Keratinocyte (primary cell): ENCODE measurements around the gene COA5.

Experiments
- EZH2 ChIP-seq: IDR thresholded peaks from one replicate; pipeline ENCODE4 v1.6.1; 2012; ENCODE audit warnings: inconsistent platforms, mild to moderate bottlenecking, low read length, moderate library complexity
- TF ChIP-seq, protein P1 (sequence below), 3 experiments: IDR thresholded peaks in 1 of 3; conservative IDR thresholded peaks in 1 of 3; optimal IDR thresholded peaks in 1 of 3; 2 replicates in 2 of 3; 3 replicates in 1 of 3; pipeline versions ENCODE3 to v1.5.1; 2011; ENCODE audit warnings: low read length in 3 of 3, mild to moderate bottlenecking in 3 of 3, moderate library complexity in 2 of 3, control low read depth in 1 of 3, inconsistent platforms in 1 of 3; ENCODE audit not compliant: insufficient read depth in 2 of 3; ENCODE audit errors: extremely low read depth in 1 of 3

DNA sequence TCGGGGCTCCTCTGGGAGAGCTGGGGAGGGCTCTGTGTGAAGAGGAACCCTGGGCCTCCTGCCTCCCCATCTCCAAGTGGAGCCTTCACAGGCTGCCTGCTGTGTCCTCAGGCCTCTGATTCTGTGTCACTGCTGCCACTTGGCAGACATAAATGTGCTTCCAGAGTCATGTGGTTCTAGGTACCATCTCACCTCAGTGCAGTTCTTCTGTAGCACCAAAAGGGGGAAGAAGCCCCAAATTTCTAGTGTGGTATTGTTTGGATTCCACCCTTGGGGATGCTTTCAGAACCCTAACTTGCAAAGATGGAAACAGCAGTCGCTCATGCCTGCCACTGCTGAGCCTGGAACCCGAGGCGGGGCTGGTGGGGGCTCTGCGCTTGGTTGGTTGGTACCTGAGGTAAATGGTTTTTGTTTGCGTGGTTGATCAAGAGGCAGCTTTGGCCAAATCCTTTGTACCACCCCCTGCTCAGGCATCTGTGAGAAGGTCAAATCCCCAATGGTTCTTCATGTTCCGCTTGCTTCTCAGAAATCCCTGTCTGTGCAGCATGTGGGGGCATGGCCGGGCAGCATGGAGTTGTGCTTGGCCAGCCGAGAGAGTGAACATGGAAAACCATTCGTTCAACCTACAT lies 27.5 kb downstream of the COA5 start:
- TF ChIP-seq, protein P1, sequence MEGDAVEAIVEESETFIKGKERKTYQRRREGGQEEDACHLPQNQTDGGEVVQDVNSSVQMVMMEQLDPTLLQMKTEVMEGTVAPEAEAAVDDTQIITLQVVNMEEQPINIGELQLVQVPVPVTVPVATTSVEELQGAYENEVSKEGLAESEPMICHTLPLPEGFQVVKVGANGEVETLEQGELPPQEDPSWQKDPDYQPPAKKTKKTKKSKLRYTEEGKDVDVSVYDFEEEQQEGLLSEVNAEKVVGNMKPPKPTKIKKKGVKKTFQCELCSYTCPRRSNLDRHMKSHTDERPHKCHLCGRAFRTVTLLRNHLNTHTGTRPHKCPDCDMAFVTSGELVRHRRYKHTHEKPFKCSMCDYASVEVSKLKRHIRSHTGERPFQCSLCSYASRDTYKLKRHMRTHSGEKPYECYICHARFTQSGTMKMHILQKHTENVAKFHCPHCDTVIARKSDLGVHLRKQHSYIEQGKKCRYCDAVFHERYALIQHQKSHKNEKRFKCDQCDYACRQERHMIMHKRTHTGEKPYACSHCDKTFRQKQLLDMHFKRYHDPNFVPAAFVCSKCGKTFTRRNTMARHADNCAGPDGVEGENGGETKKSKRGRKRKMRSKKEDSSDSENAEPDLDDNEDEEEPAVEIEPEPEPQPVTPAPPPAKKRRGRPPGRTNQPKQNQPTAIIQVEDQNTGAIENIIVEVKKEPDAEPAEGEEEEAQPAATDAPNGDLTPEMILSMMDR (optimal IDR thresholded peaks at IDR 0.05 in 1 of 3, IDR thresholded peaks at IDR 0.05 in 1 of 3, conservative IDR thresholded peaks at IDR 0.05 in 1 of 3; ENCODE audit: extremely low read depth in 1 of 3, insufficient read depth in 2 of 3, low read length in 3 of 3): no peak
- no peak for TF ChIP-seq EZH2
